BJ (cell line): ENCODE data around the gene PRKCE. TPM values are rescaled to one million over a fixed set of nuclear protein-coding genes. Genes with fewer than 3 reads are reported as not detected.

Experiments used
- CTCF ChIA-PET: fragments of 350-600 bp; formaldehyde crosslinking; extraction: SDS; loops from one replicate; lab custom pipeline; 2021; ENCODE audit warnings: antibody characterized with exemption, inconsistent platforms; lab: Yijun Ruan, JAX
- POLR2A ChIA-PET: fragments of 300-600 bp; sonication (Branson Sonifier 250); formaldehyde crosslinking; extraction: SDS; loops from one replicate; lab custom pipeline; 2021; ENCODE audit warnings: antibody characterized with exemption; lab: Charles Lee
- DNase-seq: peaks from one replicate; pipeline ENCODE4 v3.0.0-alpha.2; 2011; ENCODE audit warnings: low read depth
- H3K27me3 ChIP-seq: 2 replicates; pipeline ENCODE4 v1.6.0; 2011; ENCODE audit warnings: low read length; ENCODE audit not compliant: control insufficient read depth, insufficient read depth
- H3K36me3 ChIP-seq: 2 replicates; pipeline ENCODE4 v1.5.1; 2011; ENCODE audit warnings: low read length; ENCODE audit not compliant: control insufficient read depth, insufficient read depth
- H3K4me3 ChIP-seq: 2 replicates; pipeline ENCODE4 v1.5.1; 2011; ENCODE audit warnings: low read depth, mild to moderate bottlenecking, control low read depth, low read length
- polyA plus RNA-seq: library from polyadenylated mRNA; depleted of rRNA; stranded (reverse); fragments of >200 nt; gene quantifications from 2 replicates; pipeline ENCODE4 v1.2.3, GENCODE V29; 2011
- TF ChIP-seq, protein P1 (sequence below): IDR thresholded peaks from 2 replicates; pipeline ENCODE4 v1.5.1; 2011; ENCODE audit warnings: low read depth, mild to moderate bottlenecking, control low read depth, inconsistent platforms, low read length, moderate library complexity; ENCODE audit not compliant: insufficient read depth

The PRKCE gene
- polyA plus RNA-seq, 1 experiment = 19.7 TPM

- TF ChIP-seq, protein P1, sequence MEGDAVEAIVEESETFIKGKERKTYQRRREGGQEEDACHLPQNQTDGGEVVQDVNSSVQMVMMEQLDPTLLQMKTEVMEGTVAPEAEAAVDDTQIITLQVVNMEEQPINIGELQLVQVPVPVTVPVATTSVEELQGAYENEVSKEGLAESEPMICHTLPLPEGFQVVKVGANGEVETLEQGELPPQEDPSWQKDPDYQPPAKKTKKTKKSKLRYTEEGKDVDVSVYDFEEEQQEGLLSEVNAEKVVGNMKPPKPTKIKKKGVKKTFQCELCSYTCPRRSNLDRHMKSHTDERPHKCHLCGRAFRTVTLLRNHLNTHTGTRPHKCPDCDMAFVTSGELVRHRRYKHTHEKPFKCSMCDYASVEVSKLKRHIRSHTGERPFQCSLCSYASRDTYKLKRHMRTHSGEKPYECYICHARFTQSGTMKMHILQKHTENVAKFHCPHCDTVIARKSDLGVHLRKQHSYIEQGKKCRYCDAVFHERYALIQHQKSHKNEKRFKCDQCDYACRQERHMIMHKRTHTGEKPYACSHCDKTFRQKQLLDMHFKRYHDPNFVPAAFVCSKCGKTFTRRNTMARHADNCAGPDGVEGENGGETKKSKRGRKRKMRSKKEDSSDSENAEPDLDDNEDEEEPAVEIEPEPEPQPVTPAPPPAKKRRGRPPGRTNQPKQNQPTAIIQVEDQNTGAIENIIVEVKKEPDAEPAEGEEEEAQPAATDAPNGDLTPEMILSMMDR = no peak
- DNase-seq = no peak
- ChIA-PET CTCF (interaction anchor here (0.7 to 1.5 kb wide), 3 partner anchors 10 to 207 kb away, joined by 3 to 4 read pairs (median 3); no protein-coding TSS in a partner anchor), POLR2A (no interaction called here)
- Histone ChIP-seq H3K4me3 (no peak overlapping the region), H3K36me3 (peaks cover 4% of the 10 kb centered on the region), H3K27me3 (no peaks in the 10 kb centered on the region)
Measured at GRCh38 chr2:46163098-46163430, 511.6 kb downstream of the PRKCE start.

GRCh38 chr2:46163804-46164528, 512.5 kb downstream of the PRKCE start:
- peaks cover 4% of the 10 kb centered on the region for H3K36me3 ChIP-seq
- H3K27me3 ChIP-seq = no peaks in the 10 kb centered on the region
- DNase-seq = no peak
- CTCF ChIA-PET = interaction anchor here (0.7 to 1.5 kb wide), 5 partner anchors 10 to 206 kb away, joined by 3 to 5 read pairs (median 3); no protein-coding TSS in a partner anchor
- TF ChIP-seq, protein P1 = no peak
- no peak overlapping the region for H3K4me3 ChIP-seq
- POLR2A ChIA-PET = no interaction called here

- Histone ChIP-seq H3K27me3 (no peaks in the 10 kb centered on the region), H3K4me3 (no peak overlapping the region), H3K36me3 (peaks cover 4% of the 10 kb centered on the region)
- POLR2A ChIA-PET = interaction anchor here (0.6 kb wide), 1 partner anchor 60 kb away, joined by 3 read pairs; no protein-coding TSS in a partner anchor
- TF ChIP-seq, protein P1 = no peak
- CTCF ChIA-PET = interaction anchor here (0.5 to 1.5 kb wide), 5 partner anchors 12 to 199 kb away, joined by 3 to 5 read pairs (median 3); no protein-coding TSS in a partner anchor
- peak; percentile 85 for DNase-seq
Measured at GRCh38 chr2:46164529-46165301, 513.2 kb downstream of the PRKCE start.

GRCh38 chr2:46165916-46166315, 514.4 kb downstream of the PRKCE start:
- Histone ChIP-seq H3K36me3 (peaks cover 2% of the 10 kb centered on the region; the same call in 1 of the 2 replicates), H3K27me3 (no peaks in the 10 kb centered on the region), H3K4me3 (no peak overlapping the region)
- ChIA-PET CTCF (no interaction called here), POLR2A (no interaction called here)
- DNase-seq = no peak
- TF ChIP-seq, protein P1 = no peak

DNA sequence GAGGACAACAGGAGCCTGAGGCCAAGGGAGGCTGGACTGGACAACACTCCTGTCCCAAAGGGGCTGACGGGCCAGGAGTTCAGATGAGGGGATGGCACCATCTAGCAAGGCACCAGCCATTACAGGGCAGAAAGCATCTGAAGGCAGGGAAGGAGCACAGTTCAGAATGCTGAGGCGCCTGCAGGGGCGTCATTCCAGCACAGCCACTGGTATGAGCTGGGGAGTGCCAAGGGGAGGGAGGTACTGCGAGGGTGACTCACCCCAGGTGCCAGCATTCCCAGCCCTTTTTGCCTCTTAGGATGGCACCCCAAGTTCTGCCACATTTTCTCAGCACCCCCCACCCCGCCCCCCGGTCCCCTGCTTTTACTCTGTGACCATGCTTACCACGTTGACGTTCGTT, 515.9 kb downstream of the PRKCE start:
- DNase-seq = no peak
- POLR2A ChIA-PET = interaction anchor here (0.6 kb wide), 1 partner anchor 343 kb away, joined by 25 read pairs; no protein-coding TSS in a partner anchor
- H3K4me3 ChIP-seq = no peak overlapping the region
- TF ChIP-seq, protein P1 = no peak
- H3K36me3 ChIP-seq = peaks cover 2% of the 10 kb centered on the region; the same call in 1 of the 2 replicates
- no peaks in the 10 kb centered on the region for H3K27me3 ChIP-seq
- CTCF ChIA-PET = interaction anchor here (1.3 kb wide), 1 partner anchor 12 kb away, joined by 4 read pairs; no protein-coding TSS in a partner anchor
